ENCODE results near the gene VTN. TPM values are rescaled to one million over a fixed set of nuclear protein-coding genes. Genes with fewer than 3 reads are reported as not detected.
A peak's percentile ranks its signal among the peaks of the same experiment; 100 is the strongest.

Gene VTN
- total RNA-seq, 1 experiment from 2014 or later, result 0.32 TPM

DNA sequence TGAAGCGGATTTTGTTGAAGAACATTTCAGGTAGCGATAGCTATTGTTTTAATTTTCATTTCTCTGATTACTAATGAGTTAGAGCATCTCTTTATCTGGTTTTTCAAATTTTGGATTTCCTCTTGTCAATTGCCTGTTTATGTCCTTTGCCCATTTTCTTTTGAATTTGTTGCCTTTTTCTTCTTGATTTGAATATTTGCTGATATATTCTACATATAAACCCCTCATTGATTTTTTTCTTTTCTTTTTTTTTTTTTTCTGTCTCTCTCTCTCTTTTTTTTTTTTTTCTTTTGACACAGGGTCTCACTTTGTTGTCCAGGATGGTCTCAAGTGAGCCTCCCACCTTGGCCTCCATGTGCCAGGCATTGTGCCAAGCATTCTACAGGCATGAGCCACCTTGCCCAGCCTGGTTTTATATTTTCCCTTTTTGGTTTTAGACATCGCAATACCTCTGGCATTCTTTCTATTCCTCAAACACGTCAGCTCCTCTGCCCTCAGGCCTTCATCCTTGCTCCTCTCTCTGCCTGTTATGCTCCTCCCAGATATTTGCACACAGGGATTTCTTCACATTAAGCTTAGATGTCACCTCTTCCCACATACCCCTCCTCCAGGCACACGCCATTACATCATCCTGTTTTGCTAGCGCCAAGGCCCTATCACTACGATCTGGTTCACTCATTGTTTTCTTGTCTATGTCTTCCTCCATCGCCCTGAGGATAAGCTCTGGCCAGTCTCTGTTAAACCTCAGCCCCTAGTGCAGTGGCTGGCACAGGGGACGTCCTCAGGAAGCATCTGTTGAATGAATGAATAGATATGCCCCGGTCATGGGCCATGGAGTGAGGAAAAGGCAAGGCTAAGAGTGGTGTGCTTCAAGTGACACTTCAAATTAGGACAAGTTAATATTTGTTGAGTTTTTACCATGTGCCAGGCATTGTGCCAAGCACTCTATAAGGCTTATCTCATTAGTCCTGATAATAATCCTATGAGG is 10.0 kb upstream of the VTN start:
- in situ Hi-C loops (cut with HindIII; ENCODE audit: low pct_unique_long_range_greater_than_20kb, low sequenced_read_pairs), result no loop called here
- no peak for DNase-seq (ENCODE audit: low read depth, low spot score)

GRCh38 chr17:28372945-28373274 is 2.8 kb upstream of the VTN start:
- in situ Hi-C loops (cut with HindIII; ENCODE audit: low pct_unique_long_range_greater_than_20kb, low sequenced_read_pairs), result no loop called here

GRCh38 chr17:28372203-28372944 is 2.3 kb upstream of the VTN start:
- DNase-seq (ENCODE audit: low read depth, low spot score), result no peak
- in situ Hi-C loops (cut with HindIII; ENCODE audit: low pct_unique_long_range_greater_than_20kb, low sequenced_read_pairs), result no loop called here

More at GRCh38 chr17:28372945-28373274, 2.8 kb upstream of the VTN start:
- DNase-seq (ENCODE audit: low read depth, low spot score), result no peak

- in situ Hi-C loops (cut with HindIII; ENCODE audit: low pct_unique_long_range_greater_than_20kb, low sequenced_read_pairs), result no loop called here
These were observed 1.4 kb upstream of the VTN start, which contains the start of gene SARM1 for GRCh38 chr17:28371245-28372202. SARM1 (plus strand) TSS chr17:28371694; CDS start chr17:28372033, 339 bp downstream.

DNA sequence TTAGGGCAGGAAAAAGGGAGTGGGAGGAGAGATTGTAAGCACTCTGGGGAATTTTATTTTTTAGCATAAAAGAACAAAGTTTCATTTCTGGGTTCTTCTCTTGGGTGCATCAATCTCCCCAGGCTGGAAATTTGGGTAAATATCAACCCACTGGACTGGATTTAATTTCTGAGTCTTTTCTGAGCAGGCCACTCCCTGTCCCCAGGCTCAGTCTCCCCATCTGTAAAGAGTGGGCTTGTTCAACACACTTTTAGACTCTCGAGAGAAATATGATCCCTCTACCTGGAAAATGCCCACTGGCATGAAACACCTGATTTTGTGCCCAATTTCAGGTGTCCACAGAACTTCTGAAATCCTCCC is 617 bp upstream of the VTN start:
- DNase-seq (ENCODE audit: low read depth, low spot score), result no peak
- in situ Hi-C loops (cut with HindIII; ENCODE audit: low pct_unique_long_range_greater_than_20kb, low sequenced_read_pairs), result no loop called here

More at GRCh38 chr17:28371245-28372202, 1.4 kb upstream of the VTN start, which contains the start of gene SARM1:
- peak; percentile 85 for DNase-seq (ENCODE audit: low read depth, low spot score)

GRCh38 chr17:28369684-28370034 is 448 bp downstream of the VTN start:
- in situ Hi-C loops (cut with HindIII; ENCODE audit: low pct_unique_long_range_greater_than_20kb, low sequenced_read_pairs), result no loop called here
- no peak for DNase-seq (ENCODE audit: low read depth, low spot score)

DNA sequence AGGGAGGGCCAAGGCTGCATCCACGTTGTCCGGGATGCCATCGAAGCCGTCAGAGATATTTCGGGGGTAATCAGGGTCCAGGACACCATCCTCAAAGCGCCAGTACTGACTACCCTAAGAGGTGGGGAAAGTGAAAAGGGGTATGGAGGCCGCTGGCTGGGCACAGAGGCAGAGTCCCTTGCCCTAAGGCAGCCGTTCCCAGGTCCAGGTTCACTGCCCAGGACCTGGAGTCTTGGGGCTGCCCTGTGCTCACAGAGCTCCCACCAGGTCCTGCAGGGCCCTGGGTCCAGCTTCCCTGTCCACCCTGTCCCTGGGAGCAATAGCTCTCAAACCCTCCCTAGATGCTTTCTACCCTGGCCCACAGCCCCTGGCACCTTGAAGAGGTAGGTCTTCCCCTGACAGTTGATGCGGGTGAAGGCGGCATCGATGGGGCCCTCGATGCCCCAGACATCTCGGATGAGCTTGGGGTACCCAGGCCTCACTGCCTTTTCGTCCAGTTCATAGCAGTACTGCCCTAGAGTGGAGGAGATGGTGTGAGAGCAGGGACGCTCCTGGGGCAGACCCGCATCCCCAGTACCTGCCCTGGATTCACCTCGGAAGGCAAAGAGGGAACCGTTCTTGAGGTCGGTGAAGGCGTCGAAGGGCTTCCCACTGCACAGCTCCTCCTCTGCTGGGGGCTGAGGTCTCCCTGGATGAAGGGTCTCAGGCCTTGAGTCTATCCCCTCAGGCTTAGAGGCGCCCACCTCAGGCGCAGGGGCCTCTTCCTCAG is 1.0 kb downstream of the VTN start:
- DNase-seq (ENCODE audit: low read depth, low spot score), result no peak
- in situ Hi-C loops (cut with HindIII; ENCODE audit: low pct_unique_long_range_greater_than_20kb, low sequenced_read_pairs), result no loop called here

GRCh38 chr17:28368306-28368831 is 1.7 kb downstream of the VTN start:
- in situ Hi-C loops (cut with HindIII; ENCODE audit: low pct_unique_long_range_greater_than_20kb, low sequenced_read_pairs), result no loop called here
- no peak for DNase-seq (ENCODE audit: low read depth, low spot score)

GRCh38 chr17:28367641-28368305 is 2.3 kb downstream of the VTN start:
- no peak for DNase-seq (ENCODE audit: low read depth, low spot score)
- in situ Hi-C loops (cut with HindIII; ENCODE audit: low pct_unique_long_range_greater_than_20kb, low sequenced_read_pairs), result no loop called here

- in situ Hi-C loops (cut with HindIII; ENCODE audit: low pct_unique_long_range_greater_than_20kb, low sequenced_read_pairs), result no loop called here
These were observed 3.5 kb downstream of the VTN start for GRCh38 chr17:28366605-28367004.

GRCh38 chr17:28365487-28365886 is 4.6 kb downstream of the VTN start:
- in situ Hi-C loops (cut with HindIII; ENCODE audit: low pct_unique_long_range_greater_than_20kb, low sequenced_read_pairs), result no loop called here
- DNase-seq (ENCODE audit: low read depth, low spot score), result no peak

More at GRCh38 chr17:28366605-28367004, 3.5 kb downstream of the VTN start:
- DNase-seq (ENCODE audit: low read depth, low spot score), result peak; percentile 25

- in situ Hi-C loops (cut with HindIII; ENCODE audit: low pct_unique_long_range_greater_than_20kb, low sequenced_read_pairs), result no loop called here
These were observed 5.3 kb downstream of the VTN start, which contains the start of gene SEBOX for GRCh38 chr17:28364665-28365363. SEBOX (minus strand) TSS chr17:28365199; CDS start chr17:28365151, 48 bp downstream.

DNA sequence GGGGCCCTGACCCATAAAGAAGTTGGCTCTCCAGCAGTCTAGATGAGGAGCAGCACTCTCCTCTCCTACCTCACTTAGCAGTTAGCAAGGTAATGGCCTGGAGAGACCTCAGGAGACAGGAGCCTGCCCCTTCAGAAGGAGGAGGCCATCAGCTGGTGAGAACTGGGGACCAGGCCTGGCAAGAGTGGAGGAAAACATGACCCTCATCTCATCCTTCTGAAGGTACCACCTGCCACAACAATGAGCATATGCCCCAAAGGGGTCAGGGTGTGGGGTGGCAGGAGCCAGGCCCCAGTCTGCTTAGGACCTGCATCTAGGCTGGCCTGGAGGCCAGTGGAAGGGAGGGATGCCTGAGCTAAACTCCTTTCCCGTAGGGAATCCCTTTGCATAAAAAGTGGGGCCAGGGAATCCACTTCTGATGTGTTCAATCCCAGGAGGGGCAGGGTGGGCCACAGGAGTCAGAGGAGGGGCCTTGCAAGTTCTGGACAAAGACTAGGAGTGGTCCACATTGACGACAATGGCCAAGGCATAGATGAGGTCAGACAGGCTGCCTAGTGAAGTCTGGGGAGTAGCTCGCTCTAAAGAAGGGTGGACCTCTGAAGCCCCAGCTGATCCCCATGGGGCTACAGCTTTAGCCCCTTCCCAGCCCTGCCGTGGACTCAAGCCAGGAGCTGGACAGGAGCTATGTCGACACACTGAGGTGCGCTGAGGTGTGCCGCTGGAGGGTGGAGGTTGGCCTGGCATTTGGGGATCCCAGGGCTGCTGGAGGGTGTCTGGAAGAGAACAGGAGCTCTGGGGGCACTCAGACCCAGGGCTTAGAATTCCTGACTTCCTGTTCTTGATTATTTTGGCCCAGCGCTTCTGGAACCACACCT is 6.1 kb downstream of the VTN start:
- in situ Hi-C loops (cut with HindIII; ENCODE audit: low pct_unique_long_range_greater_than_20kb, low sequenced_read_pairs), result no loop called here
- no peak for DNase-seq (ENCODE audit: low read depth, low spot score)

More at GRCh38 chr17:28364665-28365363, 5.3 kb downstream of the VTN start, which contains the start of gene SEBOX:
- no peak for DNase-seq (ENCODE audit: low read depth, low spot score)

GRCh38 chr17:28363186-28363585 is 6.9 kb downstream of the VTN start:
- no peak for DNase-seq (ENCODE audit: low read depth, low spot score)
- in situ Hi-C loops (cut with HindIII; ENCODE audit: low pct_unique_long_range_greater_than_20kb, low sequenced_read_pairs), result no loop called here

GRCh38 chr17:28357901-28358197 is 12.3 kb downstream of the VTN start:
- no peak for DNase-seq (ENCODE audit: low read depth, low spot score)
- in situ Hi-C loops (cut with HindIII; ENCODE audit: low pct_unique_long_range_greater_than_20kb, low sequenced_read_pairs), result no loop called here
